TTC549 (cell line): ENCODE measurements around the gene PPP1R14C.
"Not testable (repeated sequence)": the region's sequence is repeated elsewhere in the genome, so short reads cannot be mapped to it uniquely, and the experiment has no call there.

Source experiments
- FAIRE-seq: peaks from 2 replicates; lab custom pipeline; 2012; peaks lifted over from hg19 to GRCh38; lab: Jason Lieb, UNC

Gene PPP1R14C, protein sequence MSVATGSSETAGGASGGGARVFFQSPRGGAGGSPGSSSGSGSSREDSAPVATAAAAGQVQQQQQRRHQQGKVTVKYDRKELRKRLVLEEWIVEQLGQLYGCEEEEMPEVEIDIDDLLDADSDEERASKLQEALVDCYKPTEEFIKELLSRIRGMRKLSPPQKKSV

DNA sequence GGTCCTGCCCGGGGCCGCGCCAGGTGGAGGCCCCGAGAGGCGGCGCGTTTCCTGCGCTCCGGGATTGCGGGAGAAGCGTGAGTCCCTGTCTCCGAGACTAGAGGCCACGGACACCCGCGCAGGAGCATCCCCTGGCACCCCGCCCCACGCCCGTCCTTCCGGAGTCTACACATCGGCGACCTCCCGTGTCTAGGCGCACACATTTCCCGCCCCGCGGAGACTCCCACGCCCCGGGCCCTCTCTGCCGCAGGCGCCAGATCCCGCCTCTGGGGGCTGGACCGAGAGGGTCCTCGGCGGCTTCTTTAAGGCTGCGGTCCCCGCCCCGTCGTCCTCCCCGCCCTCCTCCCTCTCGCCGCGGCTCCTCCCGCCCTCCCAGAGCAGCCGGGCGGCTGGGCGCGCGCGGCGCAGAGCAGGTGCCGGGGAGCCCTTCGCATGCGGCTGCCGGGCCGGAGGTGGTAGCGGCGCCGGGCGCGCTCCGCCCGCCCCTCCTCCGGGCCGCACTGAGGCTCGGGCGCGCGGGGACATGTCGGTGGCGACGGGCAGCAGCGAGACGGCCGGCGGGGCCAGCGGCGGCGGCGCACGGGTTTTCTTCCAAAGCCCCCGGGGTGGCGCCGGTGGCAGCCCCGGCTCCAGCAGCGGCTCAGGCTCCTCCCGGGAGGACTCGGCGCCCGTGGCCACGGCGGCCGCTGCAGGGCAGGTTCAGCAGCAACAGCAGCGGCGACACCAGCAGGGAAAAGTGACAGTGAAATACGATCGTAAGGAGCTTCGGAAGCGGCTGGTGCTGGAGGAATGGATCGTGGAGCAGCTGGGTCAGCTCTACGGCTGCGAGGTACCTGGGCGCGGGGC is at the start of gene PPP1R14C:
Gene PPP1R14C, plus strand, starts transcription at position 375 of the 846 bp plus-strand sequence. Its CDS starts 149 bp downstream, at position 524.
- no peak for FAIRE-seq

DNA sequence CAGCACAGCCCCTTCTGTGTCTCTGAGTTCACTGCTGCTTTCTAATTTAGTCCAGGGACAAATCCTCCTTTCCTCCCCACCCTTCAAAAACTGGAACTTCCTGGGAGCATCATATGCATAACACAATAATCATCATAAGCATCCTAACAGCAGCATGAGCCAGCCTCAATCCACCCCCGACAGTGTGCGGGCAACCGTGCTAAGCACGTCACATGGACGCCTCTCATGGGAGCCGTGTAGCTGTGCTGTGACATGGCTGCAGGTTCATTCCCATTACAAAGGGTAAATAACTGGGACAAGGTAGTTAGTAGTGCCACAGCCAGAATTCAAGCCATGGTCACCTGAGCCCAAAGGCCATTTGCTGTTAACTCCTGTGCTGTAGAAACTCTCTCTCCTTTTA is 49.4 kb upstream of the PPP1R14C start:
- no peak for FAIRE-seq

DNA sequence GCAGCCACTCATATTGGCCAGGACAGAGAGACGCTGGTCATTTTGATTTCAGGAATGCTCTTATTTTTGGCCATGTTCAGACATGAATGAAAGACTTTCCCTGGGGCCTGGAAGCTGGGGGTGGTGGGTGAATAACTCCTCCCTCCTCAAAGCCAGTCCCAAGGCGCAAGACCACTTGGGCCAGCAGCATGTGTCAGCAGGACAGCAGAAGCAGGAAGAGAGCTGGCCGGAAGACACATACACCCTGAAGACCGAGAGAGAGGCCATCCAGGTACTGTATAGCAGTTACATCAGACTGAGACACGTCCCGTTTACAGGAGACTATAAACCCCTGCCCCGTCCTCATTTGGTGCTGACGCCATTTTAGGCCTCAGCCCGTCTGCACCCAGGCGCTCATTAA is 44.7 kb upstream of the PPP1R14C start:
- no peak for FAIRE-seq

DNA sequence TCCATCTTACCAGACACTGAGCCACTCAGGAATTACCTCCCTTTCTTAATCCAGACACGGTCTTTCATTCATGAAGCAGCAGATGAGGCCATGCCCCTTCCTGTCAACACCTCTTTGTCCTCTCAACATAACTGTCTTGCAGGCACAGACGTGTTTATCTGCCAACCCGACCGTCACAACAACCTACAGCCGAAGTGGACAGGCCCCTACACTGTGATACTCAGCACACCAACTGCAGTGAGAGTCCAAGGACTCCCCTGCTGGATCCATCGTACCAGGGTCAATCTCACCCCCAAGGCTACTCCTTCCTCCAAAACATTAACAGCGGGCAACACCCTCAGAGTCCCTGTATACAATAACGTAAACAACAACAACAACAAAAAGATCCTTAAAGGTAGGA is 43.3 kb upstream of the PPP1R14C start:
- FAIRE-seq = no peak

DNA sequence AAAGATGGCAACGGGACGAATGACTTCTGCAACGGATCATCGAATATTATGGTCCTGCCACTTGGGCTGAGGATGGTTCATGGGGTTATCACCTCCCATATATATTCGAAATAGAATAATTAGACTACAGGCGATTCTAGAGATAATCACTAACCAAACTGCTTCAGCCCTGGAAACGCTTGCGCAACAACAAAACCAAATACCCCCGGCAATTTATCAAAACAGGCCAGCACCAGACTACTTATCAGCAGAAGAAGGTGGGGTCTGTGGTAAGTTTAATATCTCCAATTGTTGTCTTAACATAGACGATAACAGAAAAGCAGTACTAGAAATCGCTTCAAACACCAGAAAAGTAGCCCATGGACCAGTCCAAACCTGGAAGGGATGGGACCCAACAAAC is 42.9 kb upstream of the PPP1R14C start:
- no peak for FAIRE-seq

GRCh38 chr6:150100745-150101144 is 42.1 kb upstream of the PPP1R14C start:
- no peak for FAIRE-seq

DNA sequence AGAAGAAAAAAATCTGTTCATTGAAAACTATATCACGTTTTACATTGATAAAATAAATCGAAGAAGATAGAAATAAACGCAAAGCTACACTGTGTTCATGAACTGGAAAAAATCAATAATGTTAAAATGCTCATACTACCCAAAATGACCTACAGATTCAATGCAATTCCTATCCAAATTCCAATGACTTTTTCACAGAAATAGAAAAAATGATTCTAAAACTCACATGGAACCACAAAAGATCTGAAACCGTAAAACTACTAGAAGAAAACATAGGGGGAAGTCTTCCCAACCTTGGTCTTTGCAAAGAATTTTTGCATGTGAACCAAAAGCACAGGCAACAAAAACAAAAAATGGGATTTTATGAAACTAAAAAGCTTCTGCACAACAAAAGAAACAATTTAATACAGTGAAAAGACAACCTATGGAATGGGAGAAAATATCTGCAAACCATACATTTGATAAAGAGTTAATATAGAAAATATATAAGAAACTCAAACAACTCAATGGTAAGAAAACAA is 40.0 kb upstream of the PPP1R14C start:
- FAIRE-seq = no peak

GRCh38 chr6:150112233-150112632 is 30.6 kb upstream of the PPP1R14C start:
- FAIRE-seq = no peak

DNA sequence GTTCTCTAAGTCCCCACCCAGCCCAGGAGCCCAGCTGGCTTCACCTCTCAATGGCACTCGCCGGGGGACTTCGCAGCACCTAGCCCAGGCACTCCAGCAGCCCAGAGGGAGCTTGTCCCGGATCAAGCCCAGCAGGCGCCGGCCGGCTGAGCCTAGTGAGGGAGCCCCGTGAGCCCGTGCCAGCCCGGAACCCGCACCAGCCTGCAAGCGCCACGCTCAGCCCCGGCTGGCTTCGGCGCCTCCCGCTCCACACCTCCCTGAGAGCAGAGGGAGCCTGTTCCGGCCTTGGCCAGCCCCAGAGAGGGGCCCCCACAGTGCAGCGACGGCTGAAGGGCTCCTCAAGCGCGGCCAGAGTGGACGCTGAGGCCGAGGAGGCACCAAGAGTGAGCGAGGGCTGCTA is 27.1 kb upstream of the PPP1R14C start:
- no peak for FAIRE-seq

- no peak for FAIRE-seq
Observed at GRCh38 chr6:150116200-150116800, 26.5 kb upstream of the PPP1R14C start.

DNA sequence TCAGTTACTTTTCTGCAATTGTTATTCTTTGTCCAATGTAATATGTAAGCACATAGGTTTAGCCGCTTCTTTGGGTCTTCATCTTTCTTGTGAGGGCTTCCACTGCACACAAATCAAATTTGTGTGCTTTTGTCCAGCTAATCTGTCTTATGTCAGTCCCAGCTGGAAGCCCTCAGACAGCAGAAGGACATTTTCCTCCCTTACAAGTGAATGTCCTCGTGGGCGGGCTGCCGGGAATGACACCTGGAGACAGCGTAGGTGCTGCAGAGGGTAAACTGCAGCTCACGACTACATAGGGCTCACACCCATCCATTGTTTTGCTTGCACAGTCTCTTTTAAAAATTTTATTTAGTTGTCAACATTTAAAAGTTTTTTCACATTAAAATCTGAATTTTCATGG is 24.6 kb upstream of the PPP1R14C start:
- no peak for FAIRE-seq

DNA sequence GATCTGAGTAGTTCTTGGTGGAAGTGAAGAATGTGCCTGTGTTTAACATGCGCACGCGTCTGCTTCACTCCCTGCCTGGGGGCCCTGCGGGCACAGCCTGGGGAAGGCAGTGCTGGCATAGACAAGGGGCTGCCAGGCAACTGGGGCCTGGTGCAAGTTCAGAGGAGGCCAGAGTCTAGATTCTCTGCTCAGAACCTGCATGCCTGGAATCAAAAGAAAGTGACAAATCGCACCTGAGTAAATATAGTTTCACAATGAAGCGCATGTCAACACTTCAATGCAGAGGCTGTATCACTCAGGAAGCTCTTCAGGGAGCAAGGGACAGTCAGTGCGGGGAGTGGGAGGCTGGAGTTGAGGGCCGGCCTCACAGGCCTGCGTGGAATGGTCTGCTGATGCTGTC is 24.2 kb upstream of the PPP1R14C start:
- FAIRE-seq = no peak

GRCh38 chr6:150119173-150119572 is 23.7 kb upstream of the PPP1R14C start:
- no peak for FAIRE-seq

DNA sequence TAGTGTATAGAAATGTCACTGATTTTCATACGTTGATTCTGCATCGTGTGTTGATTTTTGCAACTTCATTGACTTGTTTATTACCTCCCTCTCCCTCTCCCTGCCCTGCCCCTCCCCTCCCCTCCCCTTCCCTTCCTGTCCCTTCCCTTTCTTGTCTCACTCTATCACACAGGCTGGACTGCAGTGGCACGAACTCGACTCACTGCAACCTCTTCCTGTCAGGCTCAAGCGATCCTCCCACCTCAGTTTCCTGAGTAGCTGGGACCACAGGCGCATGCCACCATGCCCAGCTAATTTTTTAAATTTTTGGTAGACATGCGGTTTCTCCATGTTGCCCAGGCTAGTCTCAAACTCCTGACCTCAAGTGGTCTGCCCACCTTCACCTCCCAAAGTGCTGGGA is 19.2 kb upstream of the PPP1R14C start:
- FAIRE-seq = no peak

GRCh38 chr6:150124235-150124634 is 18.6 kb upstream of the PPP1R14C start:
- FAIRE-seq = no peak

DNA sequence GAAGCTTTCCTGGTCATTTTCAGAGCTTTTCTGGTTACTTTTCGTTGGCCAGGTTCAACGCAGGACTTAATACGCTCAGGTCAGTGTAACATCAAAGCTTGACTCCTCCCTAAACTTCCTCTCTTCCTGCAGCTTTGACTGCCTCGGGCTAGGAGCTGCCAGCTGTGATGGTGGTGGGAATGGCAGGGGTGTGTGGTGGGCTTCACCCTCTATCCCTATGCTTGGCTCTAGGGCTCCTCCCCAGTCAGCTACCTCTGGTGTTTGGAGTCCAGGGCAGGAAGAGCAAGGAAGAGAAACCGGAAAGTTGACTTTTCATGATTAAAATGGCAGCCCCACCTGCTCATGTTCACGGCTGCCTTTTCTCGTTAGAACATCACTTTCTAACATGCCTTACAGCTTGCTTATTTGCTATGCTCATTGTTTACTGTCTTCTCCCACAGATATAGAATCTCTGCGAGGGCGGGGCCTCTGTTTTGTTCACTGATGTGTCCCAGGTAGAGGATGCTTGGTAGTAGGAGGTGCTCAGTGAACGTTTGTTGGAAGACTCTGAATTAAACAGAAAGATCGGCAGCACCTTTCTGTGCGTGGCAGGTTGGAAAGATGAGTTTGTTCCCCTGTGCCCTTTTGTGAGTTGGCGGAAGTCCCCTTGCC is 16.1 kb upstream of the PPP1R14C start:
- FAIRE-seq = no peak

GRCh38 chr6:150128425-150128824 is 14.4 kb upstream of the PPP1R14C start:
- FAIRE-seq = no peak

GRCh38 chr6:150129616-150130505 is 13.0 kb upstream of the PPP1R14C start:
- FAIRE-seq = no peak

DNA sequence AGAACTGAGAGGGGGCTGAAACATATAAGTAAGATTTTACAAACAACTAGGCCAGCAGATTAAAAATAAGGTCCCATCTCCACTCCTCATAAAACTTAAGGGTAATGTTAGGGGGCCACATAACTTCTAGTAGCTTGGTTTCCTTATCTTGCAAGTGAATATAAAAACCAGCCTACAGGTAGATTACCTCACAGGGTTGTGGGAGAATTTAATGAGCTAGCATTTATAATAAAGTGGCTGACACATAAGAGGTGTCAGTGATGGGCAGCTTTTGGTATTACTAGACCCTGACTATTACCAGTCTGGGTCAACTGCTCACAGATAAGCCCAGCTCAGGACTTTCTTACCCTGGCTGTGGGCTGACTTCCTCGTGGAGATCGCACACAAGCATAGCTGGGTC is 9.2 kb upstream of the PPP1R14C start:
- FAIRE-seq = no peak

GRCh38 chr6:150134280-150134920 is 8.4 kb upstream of the PPP1R14C start:
- FAIRE-seq = no peak

GRCh38 chr6:150137711-150138110 is 5.1 kb upstream of the PPP1R14C start:
- FAIRE-seq = not testable (repeated sequence)
